A673 (cell line): Measurements from ENCODE around the gene SLC6A6.

ENCODE experiments used
- EZH2 ChIP-seq: fragments of 200-600 bp; sonication (generic); IDR thresholded peaks from 2 replicates; pipeline ENCODE4 v1.6.1; 2017; ENCODE audit warnings: borderline replicate concordance, low read depth, mild to moderate bottlenecking, mixed read lengths, antibody characterized with exemption, low read length; ENCODE audit not compliant: poor library complexity, severe bottlenecking
- TF ChIP-seq, protein P1 (sequence below): fragments of 300-800, 200-600 bp; sonication (generic); conservative IDR thresholded peaks from 2 replicates; pipeline ENCODE4 v1.5.1; 2017; ENCODE audit warnings: low read depth, mild to moderate bottlenecking, antibody characterized with exemption, low read length, moderate library complexity, mixed read lengths

GRCh38 chr3:14425581-14426304 is 23.3 kb downstream of the SLC6A6 start:
- TF ChIP-seq, protein P1, sequence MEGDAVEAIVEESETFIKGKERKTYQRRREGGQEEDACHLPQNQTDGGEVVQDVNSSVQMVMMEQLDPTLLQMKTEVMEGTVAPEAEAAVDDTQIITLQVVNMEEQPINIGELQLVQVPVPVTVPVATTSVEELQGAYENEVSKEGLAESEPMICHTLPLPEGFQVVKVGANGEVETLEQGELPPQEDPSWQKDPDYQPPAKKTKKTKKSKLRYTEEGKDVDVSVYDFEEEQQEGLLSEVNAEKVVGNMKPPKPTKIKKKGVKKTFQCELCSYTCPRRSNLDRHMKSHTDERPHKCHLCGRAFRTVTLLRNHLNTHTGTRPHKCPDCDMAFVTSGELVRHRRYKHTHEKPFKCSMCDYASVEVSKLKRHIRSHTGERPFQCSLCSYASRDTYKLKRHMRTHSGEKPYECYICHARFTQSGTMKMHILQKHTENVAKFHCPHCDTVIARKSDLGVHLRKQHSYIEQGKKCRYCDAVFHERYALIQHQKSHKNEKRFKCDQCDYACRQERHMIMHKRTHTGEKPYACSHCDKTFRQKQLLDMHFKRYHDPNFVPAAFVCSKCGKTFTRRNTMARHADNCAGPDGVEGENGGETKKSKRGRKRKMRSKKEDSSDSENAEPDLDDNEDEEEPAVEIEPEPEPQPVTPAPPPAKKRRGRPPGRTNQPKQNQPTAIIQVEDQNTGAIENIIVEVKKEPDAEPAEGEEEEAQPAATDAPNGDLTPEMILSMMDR: no peak
- no peak for TF ChIP-seq EZH2
